DND-41 (cell line): ENCODE measurements around the gene MTG1.
A peak's percentile ranks its signal among the peaks of the same experiment; 100 is the strongest.

ENCODE experiments used
- ATAC-seq: fragments of 200-7000 bp; cut with Tn5 transposase; 3 replicates; pipeline ENCODE4 v1.9.1; 2021; ENCODE audit warnings: low read depth; ENCODE audit not compliant: insufficient read depth
- DNase-seq: peaks from one replicate; pipeline ENCODE4 v3.0.0-alpha.2; 2020
- H2AFZ ChIP-seq: 2 replicates; pipeline ENCODE4 v1.6.0; 2012; ENCODE audit warnings: low read depth, low read length
- H3K27ac ChIP-seq: 2 replicates; pipeline ENCODE4 v1.5.1; 2012; ENCODE audit warnings: low read length, inconsistent platforms
- H3K27me3 ChIP-seq: fragments of 200-600 bp; sonication (generic); 2 replicates; pipeline ENCODE4 v1.6.0; 2012; ENCODE audit warnings: low read length, mild to moderate bottlenecking, inconsistent platforms; ENCODE audit not compliant: insufficient read depth, poor library complexity
- H3K36me3 ChIP-seq: 2 replicates; pipeline ENCODE4 v1.5.1; 2012; ENCODE audit warnings: low read length, inconsistent platforms; ENCODE audit not compliant: insufficient read depth
- H3K4me1 ChIP-seq: 2 replicates; pipeline ENCODE4 v1.5.1; 2012; ENCODE audit warnings: mild to moderate bottlenecking, low read length; ENCODE audit not compliant: insufficient read depth
- H3K4me2 ChIP-seq: 2 replicates; pipeline ENCODE4 v1.6.0; 2012; ENCODE audit warnings: mild to moderate bottlenecking, moderate library complexity, low read length, inconsistent platforms; ENCODE audit not compliant: insufficient read depth
- H3K4me3 ChIP-seq, 2 experiments: fragments of 200-600 bp in 1 of 2; shearing (Covaris generic) in 1 of 2; 2 replicates each; pipeline ENCODE4 v1.5.1; 2012 to 2016; ENCODE audit warnings: inconsistent platforms in 2 of 2, low read length in 2 of 2, mild to moderate bottlenecking in 2 of 2, low read depth in 1 of 2, moderate library complexity in 1 of 2
- H3K79me2 ChIP-seq: 2 replicates; pipeline ENCODE4 v1.6.0; 2012; ENCODE audit warnings: low read length, inconsistent platforms; ENCODE audit not compliant: insufficient read depth
- H3K9ac ChIP-seq: 2 replicates; pipeline ENCODE4 v1.6.0; 2012; ENCODE audit warnings: low read depth, mild to moderate bottlenecking, inconsistent platforms, low read length, moderate library complexity
- H3K9me3 ChIP-seq: 2 replicates; pipeline ENCODE4 v1.5.1; 2012; ENCODE audit warnings: low read length, moderate library complexity, mild to moderate bottlenecking, inconsistent platforms; ENCODE audit not compliant: insufficient read depth, severe bottlenecking
- H4K20me1 ChIP-seq: 2 replicates; pipeline ENCODE4 v1.6.0; 2012; ENCODE audit warnings: low read length; ENCODE audit not compliant: insufficient read depth
- EZH2 ChIP-seq: IDR thresholded peaks from 3 replicates; pipeline ENCODE4 v1.6.1; 2012; ENCODE audit warnings: borderline replicate concordance, low read depth, mild to moderate bottlenecking, moderate library complexity, low read length, inconsistent platforms; ENCODE audit not compliant: severe bottlenecking
- TF ChIP-seq, protein P1 (sequence below): IDR thresholded peaks from 2 replicates; pipeline ENCODE4 v1.5.1; 2012; ENCODE audit warnings: borderline replicate concordance, low read length, moderate library complexity, mild to moderate bottlenecking; ENCODE audit not compliant: poor library complexity, severe bottlenecking; ENCODE audit errors: extremely low read depth

MTG1 gene

DNA sequence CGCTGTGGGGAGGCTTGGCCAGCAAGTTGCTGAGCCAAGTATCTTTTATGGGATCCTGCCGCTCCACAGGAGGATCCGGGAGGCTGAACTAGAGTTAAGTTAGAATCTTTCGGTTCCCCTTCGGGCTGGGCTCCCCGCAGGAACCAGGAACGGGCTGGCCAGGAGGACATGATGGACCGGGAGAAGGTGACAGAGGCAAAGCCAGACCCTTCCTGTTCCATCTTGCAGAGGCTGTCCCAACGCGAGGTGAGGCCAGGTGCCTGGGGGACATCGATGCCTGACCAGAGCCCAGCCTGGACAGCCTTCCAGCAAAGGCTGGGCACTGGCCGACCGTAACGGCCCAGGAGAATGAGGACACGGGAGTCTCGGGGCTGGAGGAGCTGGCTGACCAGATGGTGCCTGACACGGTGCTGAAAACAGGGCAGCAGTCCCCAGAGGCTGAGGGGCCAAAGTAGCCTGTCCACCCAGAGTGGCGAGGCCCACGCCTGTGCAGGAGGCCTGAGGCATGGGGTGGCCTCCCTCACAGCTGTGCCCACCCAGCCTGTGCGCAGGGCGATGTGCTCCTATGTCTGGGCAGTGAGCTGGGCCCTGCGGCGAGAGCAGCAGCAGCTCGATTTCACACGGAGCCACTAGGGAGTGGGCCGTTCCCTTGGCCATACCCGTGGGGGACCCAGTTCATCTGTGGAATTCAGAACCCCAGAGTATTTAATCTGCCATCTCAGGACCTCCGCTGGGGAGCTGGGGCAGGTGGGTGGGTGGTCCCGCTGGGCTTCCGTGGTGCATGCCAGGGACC lies 16.7 kb upstream of the MTG1 start:
- TF ChIP-seq, protein P1, sequence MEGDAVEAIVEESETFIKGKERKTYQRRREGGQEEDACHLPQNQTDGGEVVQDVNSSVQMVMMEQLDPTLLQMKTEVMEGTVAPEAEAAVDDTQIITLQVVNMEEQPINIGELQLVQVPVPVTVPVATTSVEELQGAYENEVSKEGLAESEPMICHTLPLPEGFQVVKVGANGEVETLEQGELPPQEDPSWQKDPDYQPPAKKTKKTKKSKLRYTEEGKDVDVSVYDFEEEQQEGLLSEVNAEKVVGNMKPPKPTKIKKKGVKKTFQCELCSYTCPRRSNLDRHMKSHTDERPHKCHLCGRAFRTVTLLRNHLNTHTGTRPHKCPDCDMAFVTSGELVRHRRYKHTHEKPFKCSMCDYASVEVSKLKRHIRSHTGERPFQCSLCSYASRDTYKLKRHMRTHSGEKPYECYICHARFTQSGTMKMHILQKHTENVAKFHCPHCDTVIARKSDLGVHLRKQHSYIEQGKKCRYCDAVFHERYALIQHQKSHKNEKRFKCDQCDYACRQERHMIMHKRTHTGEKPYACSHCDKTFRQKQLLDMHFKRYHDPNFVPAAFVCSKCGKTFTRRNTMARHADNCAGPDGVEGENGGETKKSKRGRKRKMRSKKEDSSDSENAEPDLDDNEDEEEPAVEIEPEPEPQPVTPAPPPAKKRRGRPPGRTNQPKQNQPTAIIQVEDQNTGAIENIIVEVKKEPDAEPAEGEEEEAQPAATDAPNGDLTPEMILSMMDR: no peak
- TF ChIP-seq EZH2: no peak
- H3K4me3 ChIP-seq: peak overlapping the region in 1 of 2 experiments; percentile 59; a peak in 2 of 4 replicates
- H3K9ac ChIP-seq: peak overlapping the region; percentile 57; the same call in 1 of the 2 replicates
- H3K36me3 ChIP-seq: no peaks in the 10 kb centered on the region
- H3K4me2 ChIP-seq: peak overlapping the region; percentile 81
- H2AFZ ChIP-seq: no peak overlapping the region
- DNase-seq (no peak), ATAC-seq (no peak)
- no peaks in the 10 kb centered on the region for H3K27me3 ChIP-seq
- peaks cover 28% of the 10 kb centered on the region for H3K4me1 ChIP-seq
- H3K27ac ChIP-seq: no peak overlapping the region
- no peaks in the 10 kb centered on the region for H4K20me1 ChIP-seq
- no peaks in the 10 kb centered on the region for H3K9me3 ChIP-seq
- H3K79me2 ChIP-seq: peaks cover 3% of the 10 kb centered on the region

DNA sequence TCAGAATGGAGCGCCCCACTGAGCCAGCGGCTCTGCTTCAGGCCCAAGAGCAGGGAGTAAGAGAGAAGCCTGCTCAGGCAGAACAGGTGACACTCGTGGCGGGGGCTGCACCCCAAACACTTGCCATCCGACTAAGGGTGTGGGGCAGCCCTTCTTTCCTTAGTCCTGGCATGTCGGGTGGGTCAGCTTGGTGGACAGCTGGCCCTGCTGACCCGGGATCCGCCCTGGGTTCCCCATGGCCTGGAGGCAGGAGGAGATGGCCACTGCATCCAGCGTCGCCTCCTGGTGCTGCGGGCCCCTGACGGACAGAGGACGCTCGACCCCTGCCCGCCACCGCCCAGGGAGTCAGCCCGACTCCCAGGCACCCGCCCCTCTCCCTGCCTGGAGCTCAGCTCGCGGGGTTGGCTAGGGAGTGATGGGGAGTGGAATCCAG lies 16.1 kb upstream of the MTG1 start:
- no peak overlapping the region; the same call in 1 of the 2 replicates for H3K27ac ChIP-seq
- TF ChIP-seq, protein P1: no peak
- TF ChIP-seq EZH2: no peak
- H3K4me1 ChIP-seq: peaks cover 24% of the 10 kb centered on the region
- no peaks in the 10 kb centered on the region for H3K36me3 ChIP-seq
- ATAC-seq (peak; percentile 1; the same call in 1 of the 3 replicates), DNase-seq (no peak)
- peak overlapping the region; percentile 76 for H2AFZ ChIP-seq
- no peaks in the 10 kb centered on the region for H3K79me2 ChIP-seq
- H3K9me3 ChIP-seq: no peaks in the 10 kb centered on the region
- H3K4me3 ChIP-seq: peak overlapping the region; percentile 13 to 59; a peak in 3 of 4 replicates
- H3K9ac ChIP-seq: peak overlapping the region; percentile 57
- no peaks in the 10 kb centered on the region for H3K27me3 ChIP-seq
- H4K20me1 ChIP-seq: no peaks in the 10 kb centered on the region
- H3K4me2 ChIP-seq: peak overlapping the region; percentile 81

DNA sequence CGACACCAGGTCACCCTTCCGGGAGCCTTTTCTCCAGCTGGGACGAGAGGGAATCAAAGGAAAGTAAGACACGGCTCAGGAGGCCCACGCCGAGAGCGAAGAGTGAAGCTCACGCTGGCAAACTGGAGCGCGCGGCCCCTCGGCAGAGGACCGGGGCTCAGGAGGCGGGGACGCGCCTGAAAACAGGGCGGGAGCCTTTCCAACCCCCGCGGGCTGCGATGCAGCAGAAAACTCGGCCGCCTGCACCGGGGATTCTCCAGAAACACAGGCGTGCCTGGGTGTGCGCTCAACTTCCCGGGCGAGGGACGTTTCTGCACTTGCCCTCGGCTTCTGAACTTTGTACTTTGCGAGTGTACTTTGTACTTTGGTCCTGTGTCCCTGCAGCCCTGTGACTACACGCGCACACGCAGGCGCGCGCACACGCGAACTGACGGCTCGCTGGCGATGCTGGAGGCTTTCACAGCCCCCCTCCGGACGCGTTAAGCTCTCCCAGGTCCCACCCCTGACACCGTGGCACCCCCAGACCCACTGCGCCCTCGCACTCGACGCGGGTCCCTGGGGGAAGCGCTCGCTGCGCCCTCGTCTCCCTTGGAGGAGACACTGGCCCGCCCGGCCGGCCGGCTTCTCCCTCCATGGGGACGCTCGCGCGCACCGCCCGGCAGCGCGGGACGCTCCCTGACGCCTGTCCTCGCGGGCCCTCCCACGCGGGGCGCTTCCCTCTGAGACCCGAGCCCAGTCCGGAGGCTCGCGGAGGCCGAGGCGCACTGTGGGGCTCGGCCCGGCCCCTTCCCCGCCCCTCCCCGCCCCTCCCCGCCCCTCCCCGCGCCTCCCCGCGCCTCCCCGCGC lies 15.5 kb upstream of the MTG1 start:
- Histone ChIP-seq H3K4me1 (peaks cover 24% of the 10 kb centered on the region), H3K9ac (peak overlapping the region; percentile 57)

More for the DNA sequence above, 15.5 kb upstream of the MTG1 start:
- Histone ChIP-seq H3K9me3 (no peaks in the 10 kb centered on the region), H3K79me2 (no peaks in the 10 kb centered on the region), H4K20me1 (no peaks in the 10 kb centered on the region), H3K27ac (no peak overlapping the region; the same call in 1 of the 2 replicates), H3K4me2 (peak overlapping the region; percentile 81), H3K4me3 (peak overlapping the region; percentile 13 to 59; a peak in 3 of 4 replicates), H2AFZ (peak overlapping the region; percentile 76), H3K36me3 (no peaks in the 10 kb centered on the region), H3K27me3 (no peaks in the 10 kb centered on the region)
- peak; percentile 64 for ATAC-seq
- DNase-seq: peak; percentile 64
- TF ChIP-seq, protein P1: no peak
- no peak for TF ChIP-seq EZH2
